Astrocyte of the hippocampus (primary cell): ENCODE measurements around the gene SPRR1A.

Source experiments
- DNase-seq: peaks from one replicate; pipeline ENCODE4 v3.0.0; 2011; ENCODE audit warnings: low read depth, low spot score

Gene SPRR1A, protein sequence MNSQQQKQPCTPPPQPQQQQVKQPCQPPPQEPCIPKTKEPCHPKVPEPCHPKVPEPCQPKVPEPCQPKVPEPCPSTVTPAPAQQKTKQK

GRCh38 chr1:152983743-152984142 lies at the start of gene SPRR1A:
Gene SPRR1A, plus strand, starts transcription at chr1:152984081. Its CDS starts 1,150 bp downstream, at chr1:152985231.
- DNase-seq = no peak

DNA sequence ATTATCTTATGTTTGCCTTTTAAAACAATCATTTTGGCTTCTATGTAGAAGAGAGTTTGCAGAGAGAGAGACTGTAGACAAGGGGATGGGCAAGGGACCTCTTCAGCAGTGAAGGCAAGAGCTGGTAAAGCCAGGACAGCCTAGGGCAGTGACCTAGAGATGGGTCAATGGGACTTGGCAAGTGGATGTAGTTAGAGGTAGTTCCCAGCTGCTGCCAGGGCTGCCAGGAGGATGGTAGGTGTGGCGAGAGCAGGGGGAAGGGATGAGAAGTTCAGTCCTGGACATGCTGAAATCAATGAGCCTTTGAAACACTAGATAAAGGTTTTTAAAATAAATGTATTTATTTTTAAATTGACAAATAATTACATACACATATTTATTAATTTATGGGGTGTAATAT lies 43.3 kb upstream of the SPRR1A start:
- DNase-seq = no peak

- DNase-seq = no peak
These were observed 42.7 kb upstream of the SPRR1A start for GRCh38 chr1:152941037-152941711.

DNA sequence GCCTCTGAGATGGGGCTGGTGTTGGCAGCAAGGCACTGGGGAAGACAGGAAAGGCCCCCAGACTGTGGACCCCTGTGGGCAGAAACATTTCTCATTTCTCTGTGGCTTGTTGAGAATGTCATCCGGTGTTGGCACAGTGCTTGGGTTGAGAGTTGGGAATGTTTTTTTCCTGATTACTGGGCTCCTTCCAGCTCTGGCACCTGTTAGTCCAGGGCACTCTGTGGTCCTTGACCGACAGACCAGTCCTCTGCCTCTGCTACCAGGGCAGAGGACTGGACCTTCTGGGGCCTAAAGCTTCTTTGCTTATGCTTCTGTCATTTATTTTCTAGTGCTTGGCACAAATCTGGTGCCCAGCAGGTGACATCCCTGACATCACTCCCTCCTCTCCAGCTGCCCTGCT lies 41.7 kb upstream of the SPRR1A start:
- no peak for DNase-seq

GRCh38 chr1:152946248-152946647 lies 37.6 kb upstream of the SPRR1A start:
- no peak for DNase-seq

DNA sequence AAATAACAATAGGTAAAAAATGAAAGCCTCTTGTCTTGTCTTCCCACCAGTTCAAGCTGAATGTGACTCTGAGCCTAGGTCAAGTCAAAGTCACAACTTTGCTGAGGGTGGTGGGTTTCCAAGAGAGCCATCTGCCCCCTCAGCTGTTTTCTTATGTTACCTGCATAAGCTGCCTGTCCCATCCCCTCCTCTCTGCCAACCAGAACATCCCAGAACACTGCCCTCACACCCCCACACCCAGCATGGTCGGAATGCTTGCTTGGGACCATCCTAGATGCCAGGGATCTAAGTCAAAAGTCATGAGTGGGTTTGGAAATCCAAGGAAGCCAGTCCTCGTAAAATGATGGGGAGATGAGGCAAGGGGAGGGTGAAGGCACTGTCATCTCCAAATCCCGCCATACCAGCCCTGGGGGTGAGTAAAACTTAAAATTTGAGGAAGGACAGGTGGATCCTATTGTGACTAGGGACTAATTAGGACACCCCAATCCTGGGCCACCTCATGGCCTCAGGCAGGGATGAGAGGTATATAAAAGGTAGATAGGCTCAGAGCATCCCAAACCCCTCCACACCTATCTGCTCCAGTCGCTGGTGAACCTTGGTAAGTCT lies 37.1 kb upstream of the SPRR1A start, which contains the start of gene SPRR5:
Gene SPRR5, plus strand, starts transcription at position 556 of the 606 bp plus-strand sequence. CDS start 1,349 bp downstream, outside the sequence.
- no peak for DNase-seq

DNA sequence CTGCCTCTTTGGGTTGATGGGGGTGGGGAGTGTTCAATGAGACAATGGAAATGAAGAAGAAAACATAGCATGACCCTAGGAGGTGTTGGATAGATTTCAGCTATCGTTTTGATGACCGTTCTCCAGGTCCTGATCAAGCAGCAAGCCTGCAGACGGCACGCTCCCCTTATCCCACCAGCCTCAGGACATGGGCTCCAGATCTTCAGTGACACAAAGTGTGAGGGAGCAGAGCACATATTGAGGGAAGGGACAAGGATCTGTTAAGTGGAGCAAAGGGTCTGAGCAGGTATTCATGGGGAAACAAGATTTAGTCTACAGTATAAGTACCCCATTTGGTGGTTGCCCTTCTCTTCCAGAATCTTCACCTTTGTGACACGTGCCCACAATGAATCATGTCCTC lies 32.2 kb upstream of the SPRR1A start:
- no peak for DNase-seq

DNA sequence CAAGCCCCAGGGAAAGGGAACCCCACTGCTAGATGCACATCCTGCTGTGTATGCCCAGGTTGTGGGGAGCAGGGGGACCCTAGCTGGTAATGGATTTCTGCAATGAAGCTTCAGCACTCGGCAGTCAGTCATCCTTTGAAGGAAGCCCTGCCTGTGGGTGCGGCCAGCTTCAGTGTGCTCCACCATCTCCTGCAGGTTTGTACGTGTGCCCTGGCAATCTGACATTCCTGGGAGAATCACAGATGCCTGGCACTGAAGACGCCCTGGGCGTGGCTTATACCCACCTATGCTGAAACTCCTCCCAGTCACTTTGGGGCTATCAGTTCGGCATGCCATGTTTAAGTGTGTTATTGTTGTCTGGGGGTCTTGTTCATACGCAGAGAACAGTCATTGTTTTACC lies 30.1 kb upstream of the SPRR1A start:
- no peak for DNase-seq

GRCh38 chr1:152954436-152954835 lies 29.4 kb upstream of the SPRR1A start:
- no peak for DNase-seq

DNA sequence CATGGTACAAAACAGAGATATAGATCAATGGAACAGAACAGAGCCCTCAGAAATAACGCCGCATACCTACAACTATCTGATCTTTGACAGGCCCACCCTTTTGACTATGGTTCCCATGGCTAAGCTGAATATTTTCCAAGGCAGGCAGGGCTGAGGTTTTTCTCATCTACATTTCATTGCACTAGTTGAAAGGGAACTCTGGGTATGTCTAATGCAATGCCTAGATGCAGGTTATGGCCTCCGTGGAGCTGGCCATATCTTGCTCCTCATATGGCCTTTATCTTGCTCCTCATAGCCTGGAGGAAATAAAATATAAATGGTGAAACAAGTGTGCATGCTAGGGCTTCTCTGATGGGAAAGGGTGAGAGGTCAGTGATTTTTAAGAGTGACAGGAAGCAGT lies 26.3 kb upstream of the SPRR1A start:
- DNase-seq = no peak

DNA sequence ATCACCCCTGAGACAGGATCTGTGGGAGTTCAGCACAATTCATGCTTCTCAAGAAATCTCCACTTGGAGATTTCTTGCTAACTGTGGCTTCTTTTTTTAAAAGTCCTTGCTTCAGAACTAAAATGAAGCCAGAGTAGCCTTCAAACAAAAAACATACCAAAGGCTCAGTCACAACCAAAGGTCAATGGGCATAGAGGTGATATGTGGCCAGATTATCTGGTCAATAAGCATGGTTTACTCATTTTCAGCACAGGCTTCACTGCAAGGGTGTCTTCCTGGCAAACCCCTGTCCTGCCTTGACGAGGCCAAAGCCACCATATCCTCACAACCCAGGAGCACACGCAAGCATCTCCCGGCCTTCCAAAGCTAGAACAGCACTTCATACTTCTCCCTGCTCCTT lies 24.6 kb upstream of the SPRR1A start:
- DNase-seq = no peak

- no peak for DNase-seq
These were observed 24.0 kb upstream of the SPRR1A start for GRCh38 chr1:152959801-152960451.

- no peak for DNase-seq
These were observed 23.3 kb upstream of the SPRR1A start for GRCh38 chr1:152960452-152961044.

- DNase-seq = no peak
These were observed 22.5 kb upstream of the SPRR1A start for GRCh38 chr1:152961226-152961891.

DNA sequence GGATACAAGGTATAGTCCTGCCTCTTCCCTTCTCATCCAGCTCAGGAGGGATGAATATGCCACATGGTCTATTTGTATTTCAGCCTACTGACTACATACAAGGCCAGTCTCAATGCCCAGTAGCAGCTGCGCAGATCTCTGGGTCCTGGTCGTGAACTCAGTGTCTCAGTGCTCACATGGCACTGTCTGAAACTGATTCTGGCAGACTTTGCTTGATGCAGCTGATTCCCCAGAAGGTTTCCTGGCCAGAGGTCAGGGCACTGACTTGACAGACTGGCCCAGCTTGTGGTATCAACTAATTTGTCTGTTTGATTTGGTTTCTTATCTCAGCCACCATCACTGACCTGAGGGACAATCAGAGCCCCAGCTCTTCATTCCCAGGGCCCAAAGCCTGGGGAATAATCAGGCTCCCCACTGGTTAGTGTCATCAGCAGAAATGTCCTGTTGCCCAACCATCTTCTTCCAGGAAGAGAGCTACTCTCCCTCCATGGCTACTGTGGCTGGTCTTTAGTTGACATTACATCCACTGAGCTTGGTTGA lies 20.9 kb upstream of the SPRR1A start:
- no peak for DNase-seq

DNA sequence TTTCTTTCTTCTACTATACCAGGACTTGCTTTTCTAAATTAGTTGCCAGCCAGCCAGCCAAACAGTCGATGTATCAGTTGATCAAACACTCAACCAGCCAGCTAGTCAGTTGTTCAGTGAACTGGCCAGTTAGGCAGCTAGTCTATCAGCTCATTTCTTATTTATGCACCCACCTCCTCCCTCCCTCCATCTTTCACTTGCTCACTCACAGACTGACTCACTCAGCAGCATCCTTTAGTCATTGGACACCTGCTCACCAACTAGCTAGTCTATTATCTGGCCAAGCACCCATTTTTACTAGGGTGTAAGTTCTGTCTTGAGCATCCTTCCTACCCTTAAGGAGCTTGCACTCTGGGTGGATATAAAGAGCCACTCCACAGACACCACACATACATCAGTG lies 19.3 kb upstream of the SPRR1A start:
- DNase-seq = no peak

DNA sequence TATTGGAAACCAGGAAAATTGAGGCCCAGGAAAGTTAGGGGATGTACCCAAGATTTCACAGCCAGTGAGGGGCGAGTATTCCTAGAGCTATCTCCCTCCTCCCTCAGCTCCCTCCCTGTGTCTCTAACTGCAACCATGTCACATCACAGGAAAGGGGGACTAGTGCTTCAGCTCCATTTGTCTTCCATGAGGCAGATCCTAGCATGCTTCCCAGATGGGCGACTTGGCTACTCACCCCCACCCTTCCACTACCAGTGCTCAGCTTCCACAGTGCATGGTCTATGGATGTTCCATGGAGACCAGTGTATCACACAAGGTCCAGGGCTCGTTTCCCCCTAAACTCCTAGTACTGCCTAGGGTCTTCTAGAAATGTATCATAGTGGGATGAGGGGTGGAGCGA lies 18.0 kb upstream of the SPRR1A start:
- no peak for DNase-seq

DNA sequence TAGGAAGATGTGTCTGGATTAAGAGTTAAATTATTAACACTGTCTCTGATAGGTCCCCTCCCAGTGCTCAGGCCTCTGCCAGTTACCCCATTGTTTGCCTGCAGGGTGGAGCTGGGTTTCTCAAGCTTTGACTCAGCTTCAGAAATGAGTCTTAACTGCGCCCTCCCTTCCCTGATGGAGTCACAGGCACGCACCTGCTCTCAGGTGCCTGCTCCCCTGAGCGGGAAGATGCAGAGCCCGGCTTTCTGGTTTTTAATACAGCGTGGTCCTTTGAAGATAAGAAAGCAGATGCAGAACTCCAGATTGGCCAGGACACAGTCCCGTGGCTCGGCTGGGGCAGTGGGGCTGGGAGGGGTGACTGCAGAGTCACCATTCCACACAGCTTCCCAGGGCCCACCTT lies 16.7 kb upstream of the SPRR1A start:
- DNase-seq = no peak

GRCh38 chr1:152968248-152968647 lies 15.6 kb upstream of the SPRR1A start:
- no peak for DNase-seq

GRCh38 chr1:152969036-152969435 lies 14.8 kb upstream of the SPRR1A start:
- DNase-seq = no peak

DNA sequence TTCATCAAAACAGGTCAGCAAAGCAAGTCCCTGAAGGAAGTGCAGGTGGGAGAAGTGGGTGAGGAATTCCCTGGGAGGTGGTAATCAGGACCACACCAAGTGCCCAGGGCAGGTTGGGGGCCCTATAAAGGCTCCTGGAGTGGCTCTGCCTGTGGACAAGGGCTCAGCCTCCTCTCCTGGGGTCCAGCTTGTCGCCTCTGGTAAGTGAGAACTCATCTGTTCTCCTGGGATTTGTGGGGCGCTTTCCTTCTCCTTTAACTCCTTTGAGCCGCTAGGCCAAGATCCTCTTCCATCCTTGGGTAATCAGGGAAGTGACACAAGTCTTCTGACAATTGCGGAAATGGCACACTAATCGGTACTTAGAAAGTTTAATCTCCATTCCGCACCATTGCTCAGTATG lies 13.4 kb upstream of the SPRR1A start, which contains the start of gene SPRR4:
Gene SPRR4, plus strand, starts transcription at position 154 of the 400 bp plus-strand sequence. CDS start 1,243 bp downstream, outside the sequence.
- no peak for DNase-seq
